ENCODE data around the gene EDN2. TPM values are rescaled to one million over a fixed set of nuclear protein-coding genes. Genes with fewer than 3 reads are reported as not detected.

EDN2 gene
- total RNA-seq, 2 experiments from 2014 or later = not detected

DNA sequence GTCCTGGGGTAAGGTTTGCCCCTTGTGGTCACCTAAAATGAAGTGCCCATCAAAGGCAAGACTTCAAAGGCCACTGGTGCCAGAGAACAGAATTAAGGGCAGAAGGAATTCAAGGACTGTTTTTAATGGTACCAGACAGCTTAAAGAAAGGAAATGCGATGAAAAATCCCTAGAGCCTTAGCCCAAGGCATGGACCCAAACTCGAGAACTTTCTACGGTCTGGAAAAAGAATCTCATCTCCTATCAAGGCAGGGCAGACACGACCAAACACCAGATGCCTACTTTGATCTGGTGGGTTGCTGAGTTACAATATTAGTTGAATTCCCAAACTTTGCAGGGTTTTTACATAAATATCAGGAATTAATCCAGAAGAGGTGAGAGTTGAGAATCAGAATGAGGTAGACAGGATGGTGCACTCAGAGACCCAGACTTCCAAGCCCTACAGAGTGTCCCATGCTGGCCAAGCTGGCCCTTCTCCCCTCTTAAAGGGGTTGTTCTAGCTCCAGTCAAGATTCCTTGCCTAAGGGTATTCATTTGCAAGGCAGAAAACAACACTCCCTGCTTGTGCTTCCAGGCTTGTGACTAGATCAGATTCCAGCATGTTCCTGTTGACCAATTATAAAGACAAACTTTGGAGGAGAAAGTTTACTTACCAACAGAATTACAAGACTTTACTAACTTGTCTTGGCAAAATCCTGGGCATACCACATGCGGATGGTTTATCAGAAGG, 48.0 kb downstream of the EDN2 start:
- TF ChIP-seq, protein P1, sequence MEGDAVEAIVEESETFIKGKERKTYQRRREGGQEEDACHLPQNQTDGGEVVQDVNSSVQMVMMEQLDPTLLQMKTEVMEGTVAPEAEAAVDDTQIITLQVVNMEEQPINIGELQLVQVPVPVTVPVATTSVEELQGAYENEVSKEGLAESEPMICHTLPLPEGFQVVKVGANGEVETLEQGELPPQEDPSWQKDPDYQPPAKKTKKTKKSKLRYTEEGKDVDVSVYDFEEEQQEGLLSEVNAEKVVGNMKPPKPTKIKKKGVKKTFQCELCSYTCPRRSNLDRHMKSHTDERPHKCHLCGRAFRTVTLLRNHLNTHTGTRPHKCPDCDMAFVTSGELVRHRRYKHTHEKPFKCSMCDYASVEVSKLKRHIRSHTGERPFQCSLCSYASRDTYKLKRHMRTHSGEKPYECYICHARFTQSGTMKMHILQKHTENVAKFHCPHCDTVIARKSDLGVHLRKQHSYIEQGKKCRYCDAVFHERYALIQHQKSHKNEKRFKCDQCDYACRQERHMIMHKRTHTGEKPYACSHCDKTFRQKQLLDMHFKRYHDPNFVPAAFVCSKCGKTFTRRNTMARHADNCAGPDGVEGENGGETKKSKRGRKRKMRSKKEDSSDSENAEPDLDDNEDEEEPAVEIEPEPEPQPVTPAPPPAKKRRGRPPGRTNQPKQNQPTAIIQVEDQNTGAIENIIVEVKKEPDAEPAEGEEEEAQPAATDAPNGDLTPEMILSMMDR (IDR thresholded peaks at IDR 0.05) = no peak
- no peaks in the 10 kb centered on the region for H3K4me1 Mint-ChIP-seq (ENCODE audit: low read depth)
- H3K9me3 Mint-ChIP-seq = no peaks in the 10 kb centered on the region
- H3K27ac ChIP-seq (ENCODE audit: low read depth in 1 of 2, low read length in 2 of 2) = no peak overlapping the region
- CTCF ChIA-PET = no interaction called here
- H3K4me3 Mint-ChIP-seq = no peak overlapping the region
- no peak overlapping the region for H3K27ac Mint-ChIP-seq
- ATAC-seq (ENCODE audit: poor library complexity) (no peak), DNase-seq (no peak)
- H3K9me3 ChIP-seq (ENCODE audit: control insufficient read depth in 1 of 2, insufficient read depth in 1 of 2, low read length in 2 of 2) = peaks cover 0 to 4% of the 10 kb centered on the region in 2 experiments
- peaks cover 45% of the 10 kb centered on the region for H3K27me3 Mint-ChIP-seq
- H3K4me1 ChIP-seq (ENCODE audit: insufficient read depth, low read length) = peaks cover 4% of the 10 kb centered on the region
- H3K36me3 ChIP-seq (ENCODE audit: insufficient read depth, low read length) = no peaks in the 10 kb centered on the region
- peaks cover 13 to 16% of the 10 kb centered on the region in 2 experiments for H3K27me3 ChIP-seq (ENCODE audit: control insufficient read depth in 1 of 2, insufficient read depth in 2 of 2, low read length in 2 of 2)
- no peak overlapping the region for H3K4me3 ChIP-seq (ENCODE audit: low read length)
- POLR2A ChIA-PET = no interaction called here
- H3K36me3 Mint-ChIP-seq (ENCODE audit: low read depth) = no peaks in the 10 kb centered on the region
- intact Hi-C loops (cut with DNase I, micrococcal nuclease) = no loop called here

DNA sequence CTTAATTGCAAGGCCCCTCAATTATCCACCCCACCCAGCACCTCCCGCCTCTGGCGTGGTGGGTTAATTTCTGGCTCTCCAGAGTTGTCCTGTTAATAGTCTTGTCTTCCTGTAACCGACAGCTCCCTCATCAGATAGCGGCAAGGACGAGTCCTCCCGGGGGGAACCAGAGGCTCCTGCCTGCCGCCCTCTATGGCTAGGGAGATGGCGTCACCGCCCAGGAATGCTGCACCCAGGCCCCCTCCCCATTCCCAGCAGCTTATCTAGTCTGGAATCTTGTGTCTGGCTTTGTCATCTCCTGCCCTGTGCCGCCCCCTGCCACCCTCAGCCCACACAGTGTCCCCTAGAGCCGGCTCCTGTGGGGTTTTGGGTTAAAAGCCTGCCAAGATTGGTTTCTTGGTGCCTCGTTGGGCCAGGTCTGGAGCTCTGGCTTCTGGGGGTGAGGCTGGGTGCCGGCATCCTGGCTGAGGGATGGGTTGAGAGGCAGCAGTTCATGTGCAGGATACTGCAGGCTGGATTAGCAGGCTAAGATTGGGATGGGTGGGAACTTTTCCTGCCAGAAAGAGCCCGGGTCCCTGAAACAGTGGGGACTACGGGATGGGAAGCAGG, 48.8 kb downstream of the EDN2 start:
- Histone ChIP-seq H3K9me3 (ENCODE audit: control insufficient read depth in 1 of 2, insufficient read depth in 1 of 2, low read length in 2 of 2) (peaks cover 0 to 4% of the 10 kb centered on the region in 2 experiments), H3K27ac (ENCODE audit: low read depth in 1 of 2, low read length in 2 of 2) (no peak overlapping the region), H3K4me3 (ENCODE audit: low read length) (no peak overlapping the region), H3K27me3 (ENCODE audit: control insufficient read depth in 1 of 2, insufficient read depth in 2 of 2, low read length in 2 of 2) (peaks cover 13 to 16% of the 10 kb centered on the region in 2 experiments), H3K36me3 (ENCODE audit: insufficient read depth, low read length) (no peaks in the 10 kb centered on the region), H3K4me1 (ENCODE audit: insufficient read depth, low read length) (peaks cover 4% of the 10 kb centered on the region)
- peaks cover 45% of the 10 kb centered on the region for H3K27me3 Mint-ChIP-seq
- ChIA-PET POLR2A (no interaction called here), CTCF (no interaction called here)
- H3K4me1 Mint-ChIP-seq (ENCODE audit: low read depth) = no peaks in the 10 kb centered on the region
- no peak overlapping the region for H3K4me3 Mint-ChIP-seq
- no peak for DNase-seq
- TF ChIP-seq, protein P1 (IDR thresholded peaks at IDR 0.05) = no peak
- no peaks in the 10 kb centered on the region for H3K9me3 Mint-ChIP-seq
- intact Hi-C loops (cut with DNase I, micrococcal nuclease) = no loop called here
- no peak for ATAC-seq (ENCODE audit: poor library complexity)
- no peaks in the 10 kb centered on the region for H3K36me3 Mint-ChIP-seq (ENCODE audit: low read depth)
- H3K27ac Mint-ChIP-seq = no peak overlapping the region

DNA sequence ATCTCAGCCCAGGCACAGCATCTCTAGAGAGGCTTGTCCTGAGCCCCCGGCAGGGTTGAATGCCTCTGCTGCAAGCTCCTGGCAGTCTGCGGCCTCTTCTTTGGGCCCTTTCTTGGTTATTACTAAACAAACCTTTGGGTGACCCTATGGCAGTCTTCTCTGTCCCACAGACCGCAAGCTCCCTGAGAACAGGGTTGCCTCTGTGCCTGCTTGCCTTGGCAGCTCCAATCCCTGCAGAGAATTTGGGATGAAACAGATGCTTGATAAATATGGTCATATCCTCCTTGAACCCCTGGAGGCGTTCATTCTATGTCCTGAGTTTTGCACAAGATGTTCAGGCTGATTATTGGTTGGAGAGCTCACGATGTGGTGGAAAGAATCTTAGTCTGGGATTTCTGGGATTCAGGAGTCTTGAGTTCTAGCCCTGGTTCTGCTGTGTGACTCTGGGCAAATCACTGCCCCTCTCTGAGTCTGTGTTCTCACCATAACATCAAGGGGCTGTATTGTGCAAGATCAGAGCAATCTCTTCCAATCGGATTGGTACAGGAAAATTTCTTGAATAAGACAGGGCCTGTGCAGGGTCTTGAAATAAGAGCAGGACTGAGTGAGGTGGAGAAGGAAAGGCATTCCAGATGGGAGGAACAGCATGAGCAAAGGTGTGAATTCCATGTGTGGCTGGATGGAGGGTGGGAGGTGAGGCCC, 49.6 kb downstream of the EDN2 start:
- H3K9me3 ChIP-seq (ENCODE audit: control insufficient read depth in 1 of 2, insufficient read depth in 1 of 2, low read length in 2 of 2) = peaks cover 0 to 4% of the 10 kb centered on the region in 2 experiments
- no peak for ATAC-seq (ENCODE audit: poor library complexity)
- H3K4me3 ChIP-seq (ENCODE audit: low read length) = no peak overlapping the region
- H3K27me3 Mint-ChIP-seq = peaks cover 45% of the 10 kb centered on the region
- TF ChIP-seq, protein P1 (IDR thresholded peaks at IDR 0.05) = no peak
- DNase-seq = no peak
- H3K27ac Mint-ChIP-seq = no peak overlapping the region
- peaks cover 4% of the 10 kb centered on the region for H3K4me1 ChIP-seq (ENCODE audit: insufficient read depth, low read length)
- intact Hi-C loops (cut with DNase I, micrococcal nuclease) = no loop called here
- no peak overlapping the region for H3K4me3 Mint-ChIP-seq
- H3K27me3 ChIP-seq (ENCODE audit: control insufficient read depth in 1 of 2, insufficient read depth in 2 of 2, low read length in 2 of 2) = peaks cover 13 to 16% of the 10 kb centered on the region in 2 experiments
- H3K4me1 Mint-ChIP-seq (ENCODE audit: low read depth) = no peaks in the 10 kb centered on the region
- H3K9me3 Mint-ChIP-seq = no peaks in the 10 kb centered on the region
- ChIA-PET CTCF (no interaction called here), POLR2A (no interaction called here)
- no peaks in the 10 kb centered on the region for H3K36me3 ChIP-seq (ENCODE audit: insufficient read depth, low read length)
- H3K36me3 Mint-ChIP-seq (ENCODE audit: low read depth) = no peaks in the 10 kb centered on the region
- no peak overlapping the region for H3K27ac ChIP-seq (ENCODE audit: low read depth in 1 of 2, low read length in 2 of 2)

All from CD4-positive, alpha-beta T cell (primary cell).